Activated T-cell treated with anti-CD3 and anti-CD28 coated beads, Interleukin-2, amount 50 U/mL, for 48 hours (primary cell): ENCODE measurements around the gene CD22.

Experiments
- DNase-seq, 2 experiments: peaks; one replicate each; pipeline ENCODE4 v3.0.0-alpha.2; 2020

CD22 gene

DNA sequence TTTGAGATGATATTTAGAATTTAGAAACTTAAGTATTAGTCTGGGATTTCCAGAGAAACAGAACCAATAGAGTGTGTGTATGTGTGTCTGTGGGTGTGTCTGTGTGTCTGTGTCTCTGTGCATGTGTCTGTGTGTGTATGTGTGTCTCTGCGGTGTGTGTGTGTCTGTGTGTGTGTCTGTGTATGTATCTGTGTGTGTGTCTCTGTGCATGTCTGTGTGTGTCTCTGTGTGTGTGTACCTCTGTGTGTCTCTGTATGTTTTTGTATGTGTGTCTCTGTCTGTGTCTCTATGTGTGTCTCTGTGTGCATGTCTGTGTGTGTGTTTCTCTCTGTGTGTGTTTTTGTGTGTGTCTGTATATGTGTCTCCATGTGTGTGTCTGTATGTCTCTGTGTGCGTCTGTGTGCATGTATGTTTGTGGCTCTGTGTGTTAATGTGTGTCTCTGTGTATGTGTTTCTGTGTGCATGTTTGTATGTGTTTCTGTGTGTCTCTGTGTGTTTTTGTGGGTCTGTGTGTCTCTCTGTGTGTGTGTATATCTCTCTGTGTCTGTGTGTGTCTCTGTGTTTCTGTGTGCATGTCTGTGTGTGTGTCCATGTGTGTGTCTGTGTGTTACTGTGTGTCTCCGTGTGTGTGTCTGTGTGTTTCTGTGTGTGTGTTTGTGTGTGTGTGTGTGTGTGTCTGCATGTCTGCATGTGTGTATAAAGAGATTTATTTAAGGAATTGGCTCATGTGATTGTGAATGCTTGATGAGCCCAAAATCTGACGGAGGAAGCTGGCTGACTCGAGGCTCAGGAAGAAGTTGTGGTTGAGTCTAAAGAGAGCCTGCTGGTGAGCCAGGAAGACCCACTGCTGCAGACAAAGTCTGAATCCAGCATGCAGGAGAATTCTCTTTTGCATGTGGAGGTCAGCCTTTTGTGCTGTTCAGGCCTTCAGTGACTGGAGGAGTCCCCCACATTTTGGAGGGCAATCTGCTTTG, 64.0 kb downstream of the CD22 start:
- no peak for DNase-seq

DNA sequence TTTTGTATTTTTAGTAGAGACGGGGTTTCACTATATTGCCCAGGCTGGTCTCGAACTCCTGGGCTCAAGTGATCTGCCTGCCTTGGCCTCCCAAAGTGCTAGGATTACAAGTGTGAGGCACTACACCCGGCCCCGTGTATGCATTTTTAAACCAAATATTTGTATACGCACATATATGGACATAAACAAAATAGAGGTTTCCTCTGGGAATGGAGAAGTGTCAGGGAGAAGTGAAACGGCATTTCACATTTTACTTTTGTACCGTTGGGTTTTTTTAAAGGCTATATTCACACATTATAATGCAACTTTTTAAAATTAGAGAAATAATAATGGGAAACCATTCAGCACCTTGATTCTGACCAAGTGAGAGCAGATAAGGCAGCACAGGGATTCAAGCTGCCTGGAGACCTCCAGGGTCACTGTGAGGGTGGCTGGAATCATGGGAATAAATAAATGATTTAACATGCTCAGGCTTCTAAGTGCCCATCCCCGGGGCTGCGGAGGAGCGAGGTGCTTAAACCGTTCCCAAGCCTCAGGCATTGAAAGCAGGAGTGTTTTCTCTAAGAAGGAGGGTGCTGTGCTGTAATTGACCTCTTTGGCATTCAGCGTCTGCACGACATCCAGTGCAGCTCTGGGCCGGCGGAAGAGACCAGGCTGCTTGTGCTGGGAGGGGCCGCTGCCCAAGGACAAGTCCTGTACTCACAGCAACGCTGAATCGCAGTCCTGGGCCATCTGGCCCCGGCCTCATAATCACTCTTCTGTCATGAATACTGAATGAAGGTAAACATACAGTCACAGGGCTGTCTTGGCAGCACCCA, 66.6 kb downstream of the CD22 start:
- DNase-seq = no peak

DNA sequence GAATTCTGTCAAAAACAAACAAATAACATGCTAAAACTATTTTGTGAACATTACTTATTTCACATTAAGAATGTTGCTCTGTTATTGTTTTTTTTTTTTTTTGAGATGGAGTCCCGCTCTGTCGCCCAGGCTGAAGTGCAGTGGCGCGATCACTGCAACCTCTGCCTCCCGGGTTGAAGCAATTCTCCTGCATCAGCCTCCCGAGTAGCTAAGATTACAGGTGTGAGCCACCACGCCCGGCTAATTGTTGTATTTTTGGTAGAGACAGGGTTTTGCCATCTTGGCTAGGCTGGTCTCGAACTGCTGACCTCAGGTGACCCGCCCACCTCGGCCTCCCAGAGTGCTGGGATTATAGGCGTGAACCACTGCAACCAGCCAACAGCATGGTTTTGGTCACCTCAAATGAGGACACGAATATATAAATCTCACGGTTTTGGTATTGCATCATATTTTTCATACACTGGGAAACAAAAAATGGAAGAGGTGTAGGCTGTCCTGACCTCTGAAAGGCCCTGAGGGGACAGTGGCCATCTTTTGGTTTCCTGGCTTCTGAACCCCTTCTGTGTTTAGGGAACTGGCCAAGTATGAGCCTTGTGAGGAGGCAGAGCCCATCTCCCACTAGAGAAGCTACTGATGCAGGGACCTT, 67.4 kb downstream of the CD22 start:
- no peak for DNase-seq
